OCI-LY7 (cell line): ENCODE results near the gene CYFIP2. TPM values are rescaled to one million over a fixed set of nuclear protein-coding genes. Genes with fewer than 3 reads are reported as not detected.

Experiments used
- BruUV-seq: library from RNA; stranded (reverse); fragments of 400-500 nt; replicated peaks from 2 replicates; lab custom pipeline; 2021; lab: Mats Ljungman, UMichigan
- CTCF ChIA-PET: fragments of 300-600 bp; sonication (Branson Sonifier 250); formaldehyde crosslinking; loops from one replicate; lab custom pipeline; 2022; ENCODE audit warnings: antibody characterized with exemption; ENCODE audit not compliant: unreplicated experiment; lab: Charles Lee
- POLR2A ChIA-PET: fragments of 300-600 bp; sonication (Branson Sonifier 250); formaldehyde crosslinking; loops from one replicate; lab custom pipeline; 2022; ENCODE audit warnings: antibody characterized with exemption; lab: Charles Lee
- DNase-seq: peaks from one replicate; pipeline ENCODE4 v3.0.0-alpha.2; 2015; ENCODE audit warnings: low spot score
- H2AFZ ChIP-seq: fragments of 200-600 bp; sonication (generic), shearing (Covaris generic); 2 replicates; pipeline ENCODE4 v1.6.1; 2014; ENCODE audit warnings: mild to moderate bottlenecking, antibody characterized with exemption, low read length, moderate library complexity
- H3K27ac ChIP-seq: fragments of 200-600 bp; sonication (generic); 2 replicates; pipeline ENCODE4 v1.5.1; 2014; ENCODE audit warnings: mixed run types, low read depth, mild to moderate bottlenecking, moderate library complexity, low read length, inconsistent platforms; ENCODE audit not compliant: poor library complexity, severe bottlenecking
- H3K36me3 ChIP-seq: fragments of 200-600 bp; sonication (generic); 2 replicates; pipeline ENCODE4 v1.6.1; 2014; ENCODE audit warnings: mild to moderate bottlenecking, antibody characterized with exemption, low read length, moderate library complexity, mixed read lengths; ENCODE audit not compliant: insufficient read depth
- H3K4me1 ChIP-seq: fragments of 200-600 bp; sonication (generic); 2 replicates; pipeline ENCODE4 v1.5.1; 2014; ENCODE audit warnings: mild to moderate bottlenecking, low read length; ENCODE audit not compliant: insufficient read depth, poor library complexity, severe bottlenecking
- H3K4me2 ChIP-seq: fragments of 200-600 bp; sonication (generic); 2 replicates; pipeline ENCODE4 v1.6.1; 2014; ENCODE audit warnings: mild to moderate bottlenecking, low read length
- H3K4me3 ChIP-seq: fragments of 200-600 bp; sonication (generic); 2 replicates; pipeline ENCODE4 v1.5.1; 2014; ENCODE audit warnings: mild to moderate bottlenecking, low read depth, low read length; ENCODE audit not compliant: poor library complexity, severe bottlenecking
- H3K79me2 ChIP-seq: fragments of 200-600 bp; sonication (generic); 2 replicates; pipeline ENCODE4 v1.6.1; 2016; ENCODE audit warnings: low read depth, mild to moderate bottlenecking, low read length, moderate library complexity, mixed read lengths; ENCODE audit not compliant: insufficient read depth
- H3K9me2 ChIP-seq: fragments of 200-600 bp; sonication (generic); 2 replicates; pipeline ENCODE4 v1.6.1; 2016; ENCODE audit warnings: mild to moderate bottlenecking, low read length, mixed read lengths; ENCODE audit not compliant: insufficient read depth
- H3K9me3 ChIP-seq: fragments of 200-600 bp; sonication (generic); 2 replicates; pipeline ENCODE4 v1.6.1; 2014; ENCODE audit warnings: mild to moderate bottlenecking, mixed run types, low read length, mixed read lengths
- H4K20me1 ChIP-seq: fragments of 200-600 bp; sonication (generic); 2 replicates; pipeline ENCODE4 v1.6.1; 2014; ENCODE audit warnings: mild to moderate bottlenecking, antibody characterized with exemption, low read length, moderate library complexity, mixed read lengths; ENCODE audit not compliant: insufficient read depth
- EZH2phosphoT487 ChIP-seq: fragments of 200-600 bp; sonication (generic); IDR thresholded peaks from 2 replicates; pipeline ENCODE4 v1.6.1; 2018; ENCODE audit warnings: low read depth, borderline replicate concordance, mild to moderate bottlenecking, mixed run types, antibody characterized with exemption, low read length, moderate library complexity, mixed read lengths
- intact Hi-C: fragments of 100-400 bp; cut with micrococcal nuclease; formaldehyde crosslinking; loops from one replicate; pipeline ENCODE4 v1.10.0; 2022; ENCODE audit not compliant: unreplicated experiment
- total RNA-seq, 2 experiments: library from RNA; depleted of rRNA in 1 of 2; stranded (reverse); fragments of >200 nt in 1 of 2; shearing (Covaris generic) in 1 of 2; gene quantifications; 2 replicates each; pipeline ENCODE4 v1.2.3, GENCODE V29; 2014 to 2022
- TF ChIP-seq, protein P1 (sequence below): fragments of 200-600 bp; sonication (generic); conservative IDR thresholded peaks from 2 replicates; pipeline ENCODE4 v1.5.1; 2014; ENCODE audit warnings: mild to moderate bottlenecking, antibody characterized with exemption, low read length, moderate library complexity, mixed read lengths

The CYFIP2 gene
- total RNA-seq, 2 experiments from 2014 or later = 258 to 419 TPM

DNA sequence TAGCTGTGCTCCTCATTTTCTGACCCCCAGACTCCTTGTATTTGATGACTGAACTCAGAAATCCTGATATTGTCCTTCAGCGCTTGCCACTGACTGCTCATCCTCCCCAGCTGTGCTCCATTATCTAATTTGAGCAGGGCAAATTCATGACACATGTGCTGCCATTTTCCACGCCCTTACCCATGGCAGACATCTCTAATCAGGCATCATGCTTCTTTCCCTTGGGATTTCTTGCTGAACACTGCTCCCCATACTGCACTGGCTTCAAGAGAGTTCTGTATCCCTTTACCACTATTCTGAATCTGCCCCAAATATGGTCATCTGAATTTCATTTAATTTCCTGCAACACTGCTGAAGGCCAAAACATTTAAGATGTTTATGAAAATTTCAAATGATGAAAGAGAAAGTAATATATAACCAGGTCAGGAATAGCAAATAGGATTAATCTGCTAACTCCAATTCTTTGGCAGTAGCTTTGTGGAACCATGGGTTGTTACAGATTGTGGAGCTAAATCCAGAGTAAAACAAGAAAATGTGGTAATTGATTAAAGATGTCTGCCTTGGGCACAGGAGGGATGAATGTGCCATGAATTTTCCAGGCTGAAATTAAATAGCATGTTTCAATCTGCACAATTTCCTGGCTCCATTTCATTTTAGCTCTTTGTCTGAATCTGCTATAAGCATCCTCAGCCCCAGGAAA is 93.6 kb downstream of the CYFIP2 start:
- Histone ChIP-seq H3K4me1 (no peaks in the 10 kb centered on the region), H3K9me3 (no peaks in the 10 kb centered on the region), H2AFZ (no peak overlapping the region), H3K36me3 (peaks cover 96% of the 10 kb centered on the region), H3K79me2 (no peaks in the 10 kb centered on the region), H3K4me3 (no peak overlapping the region), H3K9me2 (no peaks in the 10 kb centered on the region), H3K4me2 (no peak overlapping the region), H3K27ac (no peak overlapping the region), H4K20me1 (no peaks in the 10 kb centered on the region)
- no peak for DNase-seq
- intact Hi-C loops = no loop called here
- ChIA-PET POLR2A (interaction anchor here (0.7 to 1.2 kb wide), 2 partner anchors 11 to 1349 kb away, joined by 4 to 7 read pairs; no protein-coding TSS in a partner anchor), CTCF (interaction anchor here (0.6 kb wide), 1 partner anchor 24 kb away, joined by 3 read pairs; no protein-coding TSS in a partner anchor)
- TF ChIP-seq, protein P1, sequence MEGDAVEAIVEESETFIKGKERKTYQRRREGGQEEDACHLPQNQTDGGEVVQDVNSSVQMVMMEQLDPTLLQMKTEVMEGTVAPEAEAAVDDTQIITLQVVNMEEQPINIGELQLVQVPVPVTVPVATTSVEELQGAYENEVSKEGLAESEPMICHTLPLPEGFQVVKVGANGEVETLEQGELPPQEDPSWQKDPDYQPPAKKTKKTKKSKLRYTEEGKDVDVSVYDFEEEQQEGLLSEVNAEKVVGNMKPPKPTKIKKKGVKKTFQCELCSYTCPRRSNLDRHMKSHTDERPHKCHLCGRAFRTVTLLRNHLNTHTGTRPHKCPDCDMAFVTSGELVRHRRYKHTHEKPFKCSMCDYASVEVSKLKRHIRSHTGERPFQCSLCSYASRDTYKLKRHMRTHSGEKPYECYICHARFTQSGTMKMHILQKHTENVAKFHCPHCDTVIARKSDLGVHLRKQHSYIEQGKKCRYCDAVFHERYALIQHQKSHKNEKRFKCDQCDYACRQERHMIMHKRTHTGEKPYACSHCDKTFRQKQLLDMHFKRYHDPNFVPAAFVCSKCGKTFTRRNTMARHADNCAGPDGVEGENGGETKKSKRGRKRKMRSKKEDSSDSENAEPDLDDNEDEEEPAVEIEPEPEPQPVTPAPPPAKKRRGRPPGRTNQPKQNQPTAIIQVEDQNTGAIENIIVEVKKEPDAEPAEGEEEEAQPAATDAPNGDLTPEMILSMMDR = no peak
- TF ChIP-seq EZH2phosphoT487 = no peak
- BruUV-seq = no TSS peak

DNA sequence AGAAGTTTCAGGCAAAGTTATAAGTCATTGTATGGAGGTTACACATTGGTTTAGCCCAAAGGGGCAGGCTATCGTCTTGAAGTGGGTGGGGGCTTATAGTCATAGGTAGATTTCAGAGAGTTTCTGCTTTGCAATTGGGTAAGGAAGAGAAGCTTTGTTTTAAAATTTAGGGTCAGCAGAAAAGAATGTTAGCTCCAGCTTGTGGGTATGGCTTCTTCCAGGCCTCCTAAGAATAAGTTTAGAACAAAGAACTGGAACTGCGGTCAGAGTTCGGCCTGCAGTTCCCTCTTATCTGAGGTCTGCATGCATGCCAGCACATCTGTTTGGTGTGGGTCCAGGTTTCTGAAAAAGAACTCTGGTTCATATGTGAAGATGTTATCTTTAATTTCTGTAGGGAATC is 96.1 kb downstream of the CYFIP2 start:
- POLR2A ChIA-PET = interaction anchor here (0.5 to 0.9 kb wide), 2 partner anchors 43 to 520 kb away, joined by 3 to 4 read pairs; no protein-coding TSS in a partner anchor
- BruUV-seq = no TSS peak
- no peak overlapping the region for H2AFZ ChIP-seq

More for the DNA sequence above, 96.1 kb downstream of the CYFIP2 start:
- no peaks in the 10 kb centered on the region for H3K9me2 ChIP-seq
- no peak for TF ChIP-seq EZH2phosphoT487
- TF ChIP-seq, protein P1 = no peak
- H3K4me1 ChIP-seq = no peaks in the 10 kb centered on the region
- H3K4me3 ChIP-seq = no peak overlapping the region
- no peak overlapping the region for H3K4me2 ChIP-seq
- no peaks in the 10 kb centered on the region for H3K9me3 ChIP-seq
- no peak for DNase-seq
- peaks cover 96% of the 10 kb centered on the region for H3K36me3 ChIP-seq
- H3K27ac ChIP-seq = no peak overlapping the region
- intact Hi-C loops = no loop called here
- no peaks in the 10 kb centered on the region for H4K20me1 ChIP-seq
- no peaks in the 10 kb centered on the region for H3K79me2 ChIP-seq
- CTCF ChIA-PET = no interaction called here
